ENCODE data around the gene SLITRK2.

DNA sequence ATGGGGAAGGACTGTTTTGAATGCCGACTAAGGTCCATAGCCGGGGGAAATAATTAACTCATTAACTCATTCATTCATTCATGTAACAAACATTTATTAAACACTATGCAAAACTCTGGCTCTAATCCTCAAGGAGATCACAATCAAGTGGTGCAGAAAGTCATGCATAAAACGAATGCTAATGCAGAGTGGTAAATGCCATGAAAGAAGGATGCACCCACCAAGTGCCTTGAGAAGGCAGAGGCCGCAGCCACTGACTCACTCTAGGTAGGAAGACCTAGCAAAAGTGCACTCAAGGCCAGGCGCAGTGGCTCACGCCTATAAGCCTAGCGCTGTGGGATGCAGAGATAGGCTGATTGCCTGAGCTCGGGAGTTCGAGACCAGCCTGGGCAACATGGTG lies 22.9 kb downstream of the SLITRK2 start:
- no peak for TF ChIP-seq POLR2A (IDR thresholded peaks at IDR 0.05)
- TF ChIP-seq, protein P1, sequence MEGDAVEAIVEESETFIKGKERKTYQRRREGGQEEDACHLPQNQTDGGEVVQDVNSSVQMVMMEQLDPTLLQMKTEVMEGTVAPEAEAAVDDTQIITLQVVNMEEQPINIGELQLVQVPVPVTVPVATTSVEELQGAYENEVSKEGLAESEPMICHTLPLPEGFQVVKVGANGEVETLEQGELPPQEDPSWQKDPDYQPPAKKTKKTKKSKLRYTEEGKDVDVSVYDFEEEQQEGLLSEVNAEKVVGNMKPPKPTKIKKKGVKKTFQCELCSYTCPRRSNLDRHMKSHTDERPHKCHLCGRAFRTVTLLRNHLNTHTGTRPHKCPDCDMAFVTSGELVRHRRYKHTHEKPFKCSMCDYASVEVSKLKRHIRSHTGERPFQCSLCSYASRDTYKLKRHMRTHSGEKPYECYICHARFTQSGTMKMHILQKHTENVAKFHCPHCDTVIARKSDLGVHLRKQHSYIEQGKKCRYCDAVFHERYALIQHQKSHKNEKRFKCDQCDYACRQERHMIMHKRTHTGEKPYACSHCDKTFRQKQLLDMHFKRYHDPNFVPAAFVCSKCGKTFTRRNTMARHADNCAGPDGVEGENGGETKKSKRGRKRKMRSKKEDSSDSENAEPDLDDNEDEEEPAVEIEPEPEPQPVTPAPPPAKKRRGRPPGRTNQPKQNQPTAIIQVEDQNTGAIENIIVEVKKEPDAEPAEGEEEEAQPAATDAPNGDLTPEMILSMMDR (IDR thresholded peaks at IDR 0.05), result no peak
